AG04450 (cell line): ENCODE data around the gene RFX1. TPM values are rescaled to one million over a fixed set of nuclear protein-coding genes. Genes with fewer than 3 reads are reported as not detected.
"Not testable (repeated sequence)": the region's sequence is repeated elsewhere in the genome, so short reads cannot be mapped to it uniquely, and the experiment has no call there.

ENCODE experiments used
- CTCF ChIA-PET: fragments of 300-600, 350-600 bp; formaldehyde crosslinking; extraction: SDS; loops from one replicate; lab custom pipeline; 2022; ENCODE audit warnings: antibody characterized with exemption, inconsistent platforms; lab: Charles Lee
- POLR2A ChIA-PET: fragments of 350-600 bp; formaldehyde crosslinking; extraction: SDS; loops from one replicate; lab custom pipeline; 2021; ENCODE audit warnings: antibody characterized with exemption, inconsistent platforms; lab: Yijun Ruan, JAX
- DNase-seq: peaks from one replicate; pipeline ENCODE4 v3.0.0-alpha.2; 2011; ENCODE audit warnings: low read depth, low spot score
- H3K27ac ChIP-seq: one replicate; pipeline ENCODE4 v1.5.1; 2012; ENCODE audit warnings: low read depth, low read length, control low read depth
- H3K27me3 ChIP-seq: one replicate; pipeline ENCODE4 v1.6.0; 2012; ENCODE audit warnings: low read length; ENCODE audit not compliant: control insufficient read depth, insufficient read depth
- H3K4me3 ChIP-seq: 2 replicates; pipeline ENCODE4 v1.5.1; 2011; ENCODE audit warnings: mild to moderate bottlenecking, low read depth, low read length, control low read depth
- H3K9me3 ChIP-seq: 2 replicates; pipeline ENCODE4 v1.5.1; 2012; ENCODE audit warnings: low read length; ENCODE audit not compliant: control insufficient read depth, insufficient read depth
- CTCF ChIP-seq: IDR thresholded peaks from 2 replicates; pipeline ENCODE4 v1.5.1; 2011; ENCODE audit warnings: low read depth, low read length, control low read depth, inconsistent platforms
- polyA plus RNA-seq: library from polyadenylated mRNA; depleted of rRNA; stranded (reverse); fragments of >200 nt; gene quantifications from 2 replicates; pipeline ENCODE4 v1.2.3, GENCODE V29; 2011

Gene RFX1
- polyA plus RNA-seq, 1 experiment: 0.38 TPM

GRCh38 chr19:14027856-14028450, 21.8 kb upstream of the RFX1 start, which contains the start of gene RLN3:
TSS of gene RLN3 (plus strand) at chr19:14028148. CDS start at chr19:14028205, 57 bp downstream.
- ChIA-PET CTCF (interaction anchor here (1.1 to 1.5 kb wide), 2 partner anchors 31 to 44 kb away, joined by 3 to 6 read pairs; partner anchors contain the start of gene MISP3), POLR2A (no interaction called here)
- DNase-seq: no peak
- peaks cover 20% of the 10 kb centered on the region for H3K27me3 ChIP-seq
- no peak within 1 kb of the TSS for H3K27ac ChIP-seq
- no peaks in the 10 kb centered on the region; the same call in 1 of the 2 replicates for H3K9me3 ChIP-seq
- H3K4me3 ChIP-seq: no peak within 1 kb of the TSS
- TF ChIP-seq CTCF: no peak

- not testable (repeated sequence) for H3K27ac ChIP-seq, H3K9me3 ChIP-seq, H3K4me3 ChIP-seq, DNase-seq
- ChIA-PET CTCF (interaction anchor here (1.1 kb wide), 2 partner anchors 32 to 49 kb away, joined by 3 read pairs; no protein-coding TSS in a partner anchor), POLR2A (interaction anchor here (0.7 kb wide), 1 partner anchor 137 kb away, joined by 3 read pairs; no protein-coding TSS in a partner anchor)
- peaks cover 20% of the 10 kb centered on the region for H3K27me3 ChIP-seq
Measured at GRCh38 chr19:14026652-14027192, 20.6 kb upstream of the RFX1 start.

- no peak for DNase-seq
- peaks cover 9% of the 10 kb centered on the region for H3K27me3 ChIP-seq
- CTCF ChIA-PET: no interaction called here
- no peaks in the 10 kb centered on the region; the same call in 1 of the 2 replicates for H3K9me3 ChIP-seq
- H3K4me3 ChIP-seq: no peak overlapping the region
- peak; percentile 38; the same call in 1 of the 2 replicates for TF ChIP-seq CTCF
- H3K27ac ChIP-seq: no peak overlapping the region
- POLR2A ChIA-PET: interaction anchor here (0.7 kb wide), 1 partner anchor 17 kb away, joined by 4 read pairs; the partner anchor contains the start of gene RFX1
Measured at GRCh38 chr19:14023404-14024235, 17.5 kb upstream of the RFX1 start.

- no peak for DNase-seq
- no peaks in the 10 kb centered on the region for H3K27me3 ChIP-seq
- no peak overlapping the region for H3K4me3 ChIP-seq
- CTCF ChIA-PET: no interaction called here
- TF ChIP-seq CTCF: no peak
- H3K27ac ChIP-seq: no peak overlapping the region
- no peaks in the 10 kb centered on the region for H3K9me3 ChIP-seq
- POLR2A ChIA-PET: no interaction called here
Measured at GRCh38 chr19:14022469-14022868, 16.3 kb upstream of the RFX1 start.

- no peak for DNase-seq
- CTCF ChIA-PET: interaction anchor here (0.6 to 1.4 kb wide), 2 partner anchors 10 to 22 kb away, joined by 3 to 8 read pairs; partner anchors contain the start of gene IL27RA
Measured at GRCh38 chr19:14021474-14021873, 15.4 kb upstream of the RFX1 start.

GRCh38 chr19:14019739-14020138, 13.6 kb upstream of the RFX1 start:
- H3K27me3 ChIP-seq, H3K9me3 ChIP-seq, CTCF ChIA-PET, DNase-seq, H3K27ac ChIP-seq, POLR2A ChIA-PET, H3K4me3 ChIP-seq: not testable (repeated sequence)

More at GRCh38 chr19:14021474-14021873, 15.4 kb upstream of the RFX1 start:
- Histone ChIP-seq H3K27ac (no peak overlapping the region), H3K27me3 (no peaks in the 10 kb centered on the region), H3K9me3 (no peaks in the 10 kb centered on the region), H3K4me3 (no peak overlapping the region)
- TF ChIP-seq CTCF: no peak
- POLR2A ChIA-PET: no interaction called here
